Progenitor cell of endocrine pancreas (in vitro differentiated cells): ENCODE data around the gene DNAJC5. TPM values are rescaled to one million over a fixed set of nuclear protein-coding genes. Genes with fewer than 3 reads are reported as not detected.
"Not testable (repeated sequence)": the region's sequence is repeated elsewhere in the genome, so short reads cannot be mapped to it uniquely, and the experiment has no call there.

ENCODE experiments used
- DNase-seq: peaks from one replicate; pipeline ENCODE4 v3.0.0; 2021; ENCODE audit warnings: low spot score; ENCODE audit not compliant: unreplicated experiment
- H3K27ac Mint-ChIP-seq: 2 replicates; pipeline ENCODE4 v1.8.0; 2021; ENCODE audit warnings: mild to moderate bottlenecking, moderate library complexity, mixed read lengths
- H3K27me3 Mint-ChIP-seq: 2 replicates; pipeline ENCODE4 v1.8.0; 2021; ENCODE audit warnings: mixed read lengths
- H3K36me3 Mint-ChIP-seq: 2 replicates; pipeline ENCODE4 v1.8.0; 2022; ENCODE audit warnings: mixed read lengths; ENCODE audit not compliant: insufficient read depth
- H3K4me1 Mint-ChIP-seq: 2 replicates; pipeline ENCODE4 v1.8.0; 2021; ENCODE audit warnings: low read depth, mixed read lengths
- H3K4me3 Mint-ChIP-seq: 2 replicates; pipeline ENCODE4 v1.8.0; 2021; ENCODE audit warnings: low read depth, mild to moderate bottlenecking, moderate library complexity, mixed read lengths
- H3K9me3 Mint-ChIP-seq: 2 replicates; pipeline ENCODE4 v1.8.0; 2021; ENCODE audit warnings: low read depth, mixed read lengths
- total RNA-seq: library from RNA; stranded (reverse); gene quantifications from 2 replicates; pipeline ENCODE4 v1.2.1, GENCODE V29; 2021
- TF ChIP-seq, protein P1 (sequence below): fragments of 200-600 bp; sonication (generic); IDR thresholded peaks from one replicate; pipeline ENCODE4 v1.5.0; 2021; ENCODE audit warnings: antibody characterized with exemption, mild to moderate bottlenecking; ENCODE audit not compliant: unreplicated experiment

DNAJC5 gene
- total RNA-seq, 1 donor from 2014 or later: 41.8 TPM

DNA sequence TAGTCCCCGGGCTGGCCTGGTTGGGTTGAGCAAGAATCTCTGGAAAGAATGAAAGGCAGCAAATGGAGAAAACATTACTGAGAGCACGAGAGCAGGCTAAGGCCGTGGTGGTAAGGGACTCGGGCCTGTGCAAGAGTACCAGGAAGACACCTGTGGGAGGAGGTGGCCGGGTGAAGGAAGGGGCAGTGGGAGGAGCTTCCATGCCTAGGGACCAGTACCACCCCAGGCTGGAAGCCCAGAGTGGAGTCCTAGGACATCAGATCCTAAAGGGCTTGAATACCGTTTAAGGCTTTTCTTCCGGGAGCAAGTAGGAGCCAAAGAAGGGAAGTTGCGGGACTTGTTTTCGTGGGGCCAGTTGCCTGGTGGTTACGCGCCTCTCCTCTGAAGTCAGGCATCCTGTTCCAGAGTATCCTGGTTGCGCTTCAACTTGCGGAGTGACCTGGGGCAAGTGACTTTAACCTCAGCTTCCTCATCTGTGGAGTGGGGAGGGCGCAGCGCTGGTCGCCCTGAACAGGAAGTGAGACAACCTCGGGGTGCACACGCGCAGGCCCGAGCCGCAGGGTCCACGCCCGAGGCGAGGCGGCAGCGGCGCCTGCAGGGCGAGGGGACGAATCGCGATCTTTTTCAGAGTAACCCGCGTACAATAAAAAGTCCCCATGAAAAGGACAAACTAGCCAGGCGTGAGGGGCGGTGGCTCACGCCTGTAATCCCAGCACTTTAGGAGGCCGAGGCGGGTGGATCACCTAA lies 31.0 kb upstream of the DNAJC5 start:
- TF ChIP-seq, protein P1, sequence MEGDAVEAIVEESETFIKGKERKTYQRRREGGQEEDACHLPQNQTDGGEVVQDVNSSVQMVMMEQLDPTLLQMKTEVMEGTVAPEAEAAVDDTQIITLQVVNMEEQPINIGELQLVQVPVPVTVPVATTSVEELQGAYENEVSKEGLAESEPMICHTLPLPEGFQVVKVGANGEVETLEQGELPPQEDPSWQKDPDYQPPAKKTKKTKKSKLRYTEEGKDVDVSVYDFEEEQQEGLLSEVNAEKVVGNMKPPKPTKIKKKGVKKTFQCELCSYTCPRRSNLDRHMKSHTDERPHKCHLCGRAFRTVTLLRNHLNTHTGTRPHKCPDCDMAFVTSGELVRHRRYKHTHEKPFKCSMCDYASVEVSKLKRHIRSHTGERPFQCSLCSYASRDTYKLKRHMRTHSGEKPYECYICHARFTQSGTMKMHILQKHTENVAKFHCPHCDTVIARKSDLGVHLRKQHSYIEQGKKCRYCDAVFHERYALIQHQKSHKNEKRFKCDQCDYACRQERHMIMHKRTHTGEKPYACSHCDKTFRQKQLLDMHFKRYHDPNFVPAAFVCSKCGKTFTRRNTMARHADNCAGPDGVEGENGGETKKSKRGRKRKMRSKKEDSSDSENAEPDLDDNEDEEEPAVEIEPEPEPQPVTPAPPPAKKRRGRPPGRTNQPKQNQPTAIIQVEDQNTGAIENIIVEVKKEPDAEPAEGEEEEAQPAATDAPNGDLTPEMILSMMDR: peak; percentile 64
- Mint-ChIP-seq H3K4me1 (peaks cover 16% of the 10 kb centered on the region), H3K36me3 (peaks cover 6% of the 10 kb centered on the region), H3K4me3 (peak overlapping the region; percentile 94), H3K9me3 (no peaks in the 10 kb centered on the region), H3K27ac (peak overlapping the region; percentile 99), H3K27me3 (no peaks in the 10 kb centered on the region)
- DNase-seq: peak; percentile 50

DNA sequence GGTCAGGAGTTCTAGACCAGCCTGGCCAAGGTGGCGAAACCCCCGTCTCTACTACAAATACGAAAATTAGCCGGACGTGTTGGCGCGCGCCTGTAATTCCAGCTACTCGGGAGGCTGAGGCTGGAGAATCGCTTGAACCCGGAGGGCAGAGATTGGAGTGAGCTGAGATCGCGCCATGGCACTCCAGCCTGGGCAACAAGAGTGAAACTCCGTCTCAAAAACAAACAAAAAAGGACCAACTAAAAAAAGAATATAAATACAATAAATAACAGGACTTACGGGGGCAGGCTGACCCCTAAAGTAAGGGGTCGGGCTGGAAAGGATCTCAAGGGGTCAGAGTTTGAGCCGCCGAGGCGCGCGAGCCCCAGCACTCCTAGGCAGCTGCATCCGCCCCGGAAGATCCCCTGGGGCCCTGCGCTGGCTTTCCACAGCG lies 30.4 kb upstream of the DNAJC5 start:
- H3K27me3 Mint-ChIP-seq: no peaks in the 10 kb centered on the region
- DNase-seq: no peak
- no peaks in the 10 kb centered on the region for H3K9me3 Mint-ChIP-seq
- H3K36me3 Mint-ChIP-seq: peaks cover 6% of the 10 kb centered on the region
- TF ChIP-seq, protein P1: no peak
- H3K4me1 Mint-ChIP-seq: peaks cover 14% of the 10 kb centered on the region
- peak overlapping the region; percentile 99 for H3K27ac Mint-ChIP-seq
- peak overlapping the region; percentile 94 for H3K4me3 Mint-ChIP-seq

DNA sequence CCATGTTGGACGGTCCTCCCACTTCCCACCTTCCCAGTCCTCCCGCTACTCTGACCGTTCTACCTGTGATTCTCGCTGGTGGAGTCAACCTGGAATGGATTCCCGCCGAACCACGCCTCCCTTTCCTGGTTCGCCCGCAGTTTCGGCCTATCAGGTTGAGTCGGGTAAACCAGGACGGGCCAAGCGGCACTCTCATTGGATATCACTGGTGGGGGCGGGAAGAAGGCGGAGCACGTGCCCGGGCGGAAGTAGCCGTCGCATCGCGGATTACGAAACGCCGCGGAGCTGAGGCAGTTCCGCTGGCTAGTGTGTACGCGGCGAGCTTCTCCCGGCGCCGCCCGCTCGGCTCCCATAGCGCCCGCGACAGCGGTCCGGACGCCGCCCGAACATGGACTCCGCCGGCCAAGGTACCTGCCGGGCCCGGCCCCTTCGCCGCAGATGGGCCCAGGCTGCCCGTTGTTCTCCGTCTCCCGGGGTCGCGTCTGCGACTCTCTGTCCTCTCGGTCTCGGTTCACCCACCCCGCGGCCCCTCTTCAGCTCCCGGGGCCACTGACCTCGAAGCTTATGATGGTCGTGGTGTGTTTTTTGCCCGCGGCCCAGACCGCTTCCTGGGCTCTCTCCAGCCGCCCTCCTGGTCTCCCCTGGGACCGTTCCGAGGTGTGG lies 29.8 kb upstream of the DNAJC5 start, which contains the start of gene TPD52L2:
TSS of gene TPD52L2 (plus strand) at position 293 of the 663 bp plus-strand sequence. CDS start at position 389, 96 bp downstream.
- H3K27me3 Mint-ChIP-seq: no peaks in the 10 kb centered on the region
- H3K27ac Mint-ChIP-seq: peak within 1 kb of the TSS; percentile 99
- TF ChIP-seq, protein P1: no peak
- peak; percentile 96 for DNase-seq
- peaks cover 6% of the 10 kb centered on the region for H3K36me3 Mint-ChIP-seq
- peak within 1 kb of the TSS; percentile 94 for H3K4me3 Mint-ChIP-seq
- no peaks in the 10 kb centered on the region for H3K9me3 Mint-ChIP-seq
- peaks cover 14% of the 10 kb centered on the region for H3K4me1 Mint-ChIP-seq

DNA sequence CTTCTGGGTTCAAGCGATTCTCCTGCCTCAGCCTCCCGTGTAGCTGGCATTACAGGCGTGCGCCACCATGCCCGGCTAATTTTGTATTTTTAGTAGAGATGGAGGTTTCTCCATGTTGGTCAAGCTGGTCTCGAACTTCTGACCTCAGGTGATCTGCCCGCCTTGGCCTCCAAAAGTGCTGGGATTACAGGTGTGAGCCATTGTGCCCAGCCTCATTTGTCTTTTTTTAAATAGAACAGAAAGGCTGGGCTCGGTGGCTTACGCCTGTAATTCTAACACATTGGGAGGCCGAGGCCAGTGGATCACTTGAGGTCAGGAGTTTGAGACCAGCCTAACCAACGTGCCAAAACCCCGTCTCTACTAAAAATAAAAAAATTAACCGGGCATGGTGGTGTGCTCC lies 27.9 kb upstream of the DNAJC5 start:
- H3K4me1 Mint-ChIP-seq: peaks cover 14% of the 10 kb centered on the region
- H3K27ac Mint-ChIP-seq, H3K27me3 Mint-ChIP-seq, H3K36me3 Mint-ChIP-seq, DNase-seq, H3K9me3 Mint-ChIP-seq: not testable (repeated sequence)
- H3K4me3 Mint-ChIP-seq: peak overlapping the region; percentile 40

DNA sequence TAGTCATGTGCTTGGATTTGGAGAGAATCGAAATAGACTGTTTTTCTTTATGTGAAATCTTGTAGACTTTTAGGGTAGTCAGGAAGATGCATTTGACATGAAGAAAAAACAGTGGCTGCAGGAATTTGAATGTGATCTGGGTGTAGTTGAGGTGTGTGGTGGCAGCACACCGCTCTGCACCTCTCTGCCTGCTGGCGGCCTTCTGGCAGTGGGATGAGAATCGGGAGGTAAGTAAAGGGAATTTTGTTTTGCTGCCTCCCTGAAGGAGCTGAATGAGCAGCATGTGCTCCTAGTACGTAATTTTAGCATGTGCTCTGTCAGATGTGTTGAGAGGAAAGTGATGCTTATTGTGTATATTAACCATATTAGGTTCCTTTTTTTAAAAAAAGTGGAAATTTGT lies 26.7 kb upstream of the DNAJC5 start:
- H3K27ac Mint-ChIP-seq: peak overlapping the region; percentile 76

More for the DNA sequence above, 26.7 kb upstream of the DNAJC5 start:
- peaks cover 10% of the 10 kb centered on the region for H3K36me3 Mint-ChIP-seq
- peak overlapping the region; percentile 16 for H3K4me3 Mint-ChIP-seq
- H3K27me3 Mint-ChIP-seq: no peaks in the 10 kb centered on the region
- no peaks in the 10 kb centered on the region for H3K9me3 Mint-ChIP-seq
- TF ChIP-seq, protein P1: no peak
- H3K4me1 Mint-ChIP-seq: peaks cover 14% of the 10 kb centered on the region
- no peak for DNase-seq
